RPMI8226 (cell line): ENCODE results near the gene CSE1L.
"Not testable (repeated sequence)": the region's sequence is repeated elsewhere in the genome, so short reads cannot be mapped to it uniquely, and the experiment has no call there.

Experiments
- DNase-seq: peaks from one replicate; pipeline ENCODE4 v3.0.0-alpha.2; 2015

CSE1L gene

GRCh38 chr20:49132995-49133478 lies 86.9 kb downstream of the CSE1L start:
- DNase-seq, result peak; percentile 64

DNA sequence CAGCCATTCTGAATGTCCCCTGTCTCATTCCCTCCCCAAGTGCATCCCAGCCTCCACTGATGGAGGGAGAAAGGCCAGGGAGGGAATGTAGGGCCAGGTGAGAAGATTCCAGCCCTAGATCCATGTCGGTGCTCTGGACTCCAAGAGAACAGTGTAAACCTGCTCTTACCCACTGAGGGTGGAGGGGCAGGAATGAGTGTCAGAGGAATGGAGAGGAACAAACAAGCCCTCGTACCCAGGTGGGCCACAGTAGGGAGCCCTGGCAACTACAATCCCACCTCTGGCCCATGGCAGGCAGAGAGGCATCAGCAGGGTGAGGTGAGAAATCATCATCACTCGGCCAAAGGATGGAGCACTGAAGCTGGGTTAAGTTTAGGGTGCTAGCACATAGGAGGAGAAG lies 87.5 kb downstream of the CSE1L start:
- no peak for DNase-seq

DNA sequence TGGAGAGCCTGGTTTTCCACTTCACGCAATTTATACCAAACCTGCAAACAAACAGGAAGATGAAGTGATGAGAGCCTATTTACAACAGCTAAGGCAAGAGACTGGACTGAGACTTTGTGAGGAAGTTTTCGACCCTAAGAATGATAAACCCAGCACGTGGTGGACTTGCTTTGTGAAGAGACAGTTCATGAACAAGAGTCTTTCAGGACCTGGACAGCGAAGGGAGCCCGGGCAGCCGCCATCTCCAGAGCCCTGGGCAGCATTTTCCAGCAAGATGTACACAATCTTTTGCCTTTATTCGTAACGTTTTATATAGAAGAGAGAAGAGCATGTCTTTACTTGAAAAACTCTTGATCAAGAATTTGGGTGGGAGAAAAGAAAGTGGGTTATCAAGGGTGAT lies 88.7 kb downstream of the CSE1L start:
- not testable (repeated sequence) for DNase-seq

DNA sequence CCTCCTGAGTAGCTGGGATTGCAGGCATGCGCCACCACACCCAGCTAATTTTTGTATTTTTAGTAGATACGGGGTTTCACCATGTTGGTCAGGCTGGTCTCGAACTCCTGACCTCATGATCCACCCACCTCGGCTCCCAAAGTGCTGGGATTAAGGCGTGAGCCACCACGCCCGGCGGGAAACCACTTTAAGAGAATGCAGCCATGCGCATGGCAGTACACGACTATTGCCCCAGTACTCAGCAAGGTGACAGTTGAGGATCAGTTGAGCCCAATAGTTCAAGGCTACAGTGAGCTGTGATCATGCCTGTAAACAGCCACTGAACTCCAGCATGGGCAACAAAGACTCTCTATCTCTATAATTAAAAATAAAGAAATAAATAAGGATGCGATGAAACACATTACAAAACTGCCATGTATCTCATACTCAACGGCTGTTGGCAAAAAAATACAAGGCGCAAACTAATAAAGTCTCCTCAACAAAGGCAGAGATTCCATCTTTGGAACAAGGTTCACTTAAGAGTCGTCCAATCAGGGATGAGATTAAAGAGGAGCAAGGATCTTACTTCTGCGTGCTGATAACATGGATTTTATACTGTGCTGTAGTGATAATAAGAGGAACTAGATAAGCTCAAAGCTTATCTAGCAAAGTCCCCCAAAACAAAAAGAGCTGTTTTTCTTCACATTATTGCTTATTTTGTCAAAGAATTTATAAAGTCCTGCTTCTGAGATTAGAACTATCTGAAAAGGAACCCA lies 90.9 kb downstream of the CSE1L start:
- DNase-seq, result no peak

DNA sequence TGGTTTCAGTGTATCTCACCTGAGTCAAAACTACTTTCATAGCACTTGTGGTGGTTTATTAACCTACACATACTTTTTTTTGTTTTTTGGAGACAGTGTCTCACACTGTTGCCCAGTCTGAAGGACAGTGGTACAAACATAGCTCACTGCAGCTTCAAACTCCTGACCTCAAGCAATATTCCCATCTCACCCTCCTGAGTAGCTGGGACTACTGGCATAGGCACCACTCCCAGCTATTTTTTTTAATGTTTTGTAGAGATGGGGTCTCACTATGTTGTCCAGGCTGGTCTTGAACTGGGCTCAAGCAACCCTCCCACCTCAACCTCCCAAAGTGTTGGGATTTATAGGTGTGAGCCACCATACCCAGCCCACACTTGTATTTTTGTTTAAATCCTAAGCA lies 92.3 kb downstream of the CSE1L start:
- DNase-seq, result no peak

- DNase-seq, result no peak
Measured at GRCh38 chr20:49140411-49140810, 94.3 kb downstream of the CSE1L start.

GRCh38 chr20:49140834-49141233 lies 94.7 kb downstream of the CSE1L start:
- DNase-seq, result no peak
